GM21367 (cell line): Measurements from ENCODE around the gene AP2A2.

ENCODE experiments used
- ATAC-seq: cut with Tn5 transposase; IDR thresholded peaks from one replicate; pipeline ENCODE4 v1.9.1; 2021; ENCODE audit not compliant: unreplicated experiment

Gene AP2A2

DNA sequence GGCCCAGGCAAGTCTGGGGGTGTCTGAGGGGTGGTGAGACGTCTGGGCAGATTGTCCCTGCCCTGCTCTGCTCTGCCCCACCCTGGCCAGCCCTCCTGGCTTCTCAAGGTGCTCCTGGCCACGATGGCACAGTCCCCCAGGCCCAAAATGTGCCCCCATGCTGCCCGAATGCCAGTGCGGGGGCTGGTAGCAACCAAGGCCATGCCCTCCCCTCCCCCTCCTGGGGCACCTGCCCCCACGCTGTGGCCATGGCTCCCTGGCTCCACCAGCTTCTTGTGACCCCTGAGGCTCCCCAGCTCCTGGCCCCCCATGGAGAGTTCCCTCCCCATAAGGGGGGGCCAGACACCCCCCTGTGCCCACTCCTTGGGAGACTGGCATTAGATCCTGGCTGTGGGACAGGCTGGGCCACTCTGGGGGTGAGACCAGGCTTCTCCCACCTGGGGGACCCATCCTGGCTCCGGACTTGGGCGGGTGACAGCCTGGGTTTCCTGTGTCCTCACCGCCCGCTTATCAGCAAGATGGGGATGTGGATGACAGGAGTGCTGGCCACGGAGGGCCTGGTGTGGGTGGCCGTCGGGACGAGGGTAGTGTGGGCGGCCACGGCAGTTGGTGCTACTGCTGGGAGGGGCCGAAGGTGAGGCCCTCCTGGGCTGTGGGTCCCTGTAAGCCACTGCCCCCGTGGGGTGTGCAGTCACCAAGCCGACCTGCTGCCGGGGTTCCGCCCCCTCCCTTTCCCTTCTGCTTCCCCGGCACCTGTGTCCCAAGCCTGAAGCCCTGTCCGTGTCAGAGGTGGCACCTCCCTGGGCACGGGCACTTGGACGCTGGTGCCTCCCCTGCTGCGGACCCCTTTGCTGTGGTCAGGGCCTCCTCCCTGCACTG is 126.7 kb downstream of the AP2A2 start:
- no peak for ATAC-seq

GRCh38 chr11:1053121-1053901 is 127.6 kb downstream of the AP2A2 start:
- no peak for ATAC-seq

- no peak for ATAC-seq
Observed at GRCh38 chr11:1054143-1055108, 128.8 kb downstream of the AP2A2 start.

DNA sequence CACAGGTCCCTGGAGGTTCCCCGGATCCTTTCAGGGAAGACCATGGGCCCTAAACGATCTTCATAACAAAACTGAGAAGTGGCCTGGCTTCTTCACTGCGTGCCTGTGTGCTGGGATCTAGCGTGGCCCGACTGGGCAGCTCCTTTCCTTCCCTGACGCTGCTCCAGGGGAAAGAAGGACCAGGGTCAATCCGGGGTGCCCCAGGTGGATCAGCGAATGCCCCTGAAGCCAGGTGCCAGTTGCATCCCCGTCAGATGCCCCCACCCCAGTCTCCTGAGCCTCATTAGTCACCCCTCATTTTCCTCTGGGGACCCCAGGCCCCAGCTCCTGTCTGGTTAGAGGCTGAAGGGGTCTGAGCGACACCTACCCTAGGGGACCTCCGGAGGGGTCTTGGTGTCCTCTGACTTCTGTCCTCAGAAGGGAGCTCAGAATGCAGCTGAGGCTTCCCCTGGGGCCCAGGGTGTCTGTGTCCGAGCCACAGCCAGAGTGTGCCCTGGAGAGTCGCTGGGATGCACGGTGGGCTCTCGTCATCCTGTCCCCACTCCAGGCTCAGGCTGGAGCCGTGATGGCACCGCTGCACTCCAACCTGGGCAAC is 129.5 kb downstream of the AP2A2 start:
- no peak for ATAC-seq

DNA sequence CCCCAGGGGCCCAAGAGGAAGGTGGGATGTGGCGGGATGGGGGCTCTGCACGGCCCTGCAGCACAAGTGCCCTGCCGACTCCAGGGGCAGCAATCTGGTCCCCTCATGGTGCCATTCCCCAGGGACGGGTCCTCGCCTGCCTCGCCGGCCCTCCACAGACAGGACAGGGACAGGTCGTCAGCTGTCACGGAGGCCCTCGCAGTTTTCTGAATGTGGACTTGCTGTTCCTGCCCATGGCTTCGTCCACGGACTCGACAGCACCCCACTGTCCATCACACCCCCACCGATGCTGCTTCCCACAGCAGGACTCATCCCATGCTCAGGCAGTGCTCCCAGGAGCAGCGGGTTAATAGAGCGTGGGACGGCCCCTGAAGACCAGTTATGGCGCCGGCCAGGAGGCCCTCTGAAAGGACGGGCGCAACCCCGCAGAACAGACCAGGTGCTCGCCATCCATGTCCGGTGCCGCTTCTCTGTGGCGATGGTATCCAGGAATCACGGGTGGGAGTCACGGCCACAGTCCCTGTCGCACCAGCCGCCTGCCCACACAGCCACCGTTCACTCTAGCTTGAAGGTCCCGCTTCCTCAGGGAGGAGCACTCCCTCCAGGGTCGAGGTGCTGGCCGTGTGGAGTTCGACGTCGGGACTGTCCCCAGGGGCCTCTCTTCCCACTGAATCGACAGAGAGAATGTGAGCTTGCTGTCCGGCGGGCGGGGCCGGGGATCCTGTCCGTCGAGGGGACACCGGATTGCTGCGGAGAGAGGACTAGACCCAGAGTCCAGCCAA is 130.5 kb downstream of the AP2A2 start:
- no peak for ATAC-seq

DNA sequence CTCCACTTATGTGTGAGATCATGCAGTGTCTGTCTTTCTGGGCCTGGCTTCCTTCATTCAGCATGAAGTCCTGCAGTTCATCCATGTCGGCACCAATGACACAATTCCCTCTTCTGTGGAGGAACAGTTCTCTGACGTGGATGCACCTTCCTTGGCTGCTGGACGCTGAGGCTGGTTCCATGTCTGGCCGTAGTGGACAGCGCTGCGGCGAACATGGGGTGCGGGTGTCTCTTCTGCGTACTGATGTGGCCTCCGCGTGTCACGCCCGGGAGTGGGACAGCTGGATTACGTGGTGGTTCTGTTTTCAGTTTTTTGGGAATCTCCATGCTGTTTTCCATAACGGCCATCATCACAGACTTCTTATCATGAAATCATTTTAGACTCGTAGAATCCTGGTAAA is 132.1 kb downstream of the AP2A2 start:
- ATAC-seq, result no peak

- ATAC-seq, result no peak
Observed at GRCh38 chr11:1059759-1060158, 134.1 kb downstream of the AP2A2 start.

GRCh38 chr11:1060410-1060809 is 134.7 kb downstream of the AP2A2 start:
- no peak for ATAC-seq

DNA sequence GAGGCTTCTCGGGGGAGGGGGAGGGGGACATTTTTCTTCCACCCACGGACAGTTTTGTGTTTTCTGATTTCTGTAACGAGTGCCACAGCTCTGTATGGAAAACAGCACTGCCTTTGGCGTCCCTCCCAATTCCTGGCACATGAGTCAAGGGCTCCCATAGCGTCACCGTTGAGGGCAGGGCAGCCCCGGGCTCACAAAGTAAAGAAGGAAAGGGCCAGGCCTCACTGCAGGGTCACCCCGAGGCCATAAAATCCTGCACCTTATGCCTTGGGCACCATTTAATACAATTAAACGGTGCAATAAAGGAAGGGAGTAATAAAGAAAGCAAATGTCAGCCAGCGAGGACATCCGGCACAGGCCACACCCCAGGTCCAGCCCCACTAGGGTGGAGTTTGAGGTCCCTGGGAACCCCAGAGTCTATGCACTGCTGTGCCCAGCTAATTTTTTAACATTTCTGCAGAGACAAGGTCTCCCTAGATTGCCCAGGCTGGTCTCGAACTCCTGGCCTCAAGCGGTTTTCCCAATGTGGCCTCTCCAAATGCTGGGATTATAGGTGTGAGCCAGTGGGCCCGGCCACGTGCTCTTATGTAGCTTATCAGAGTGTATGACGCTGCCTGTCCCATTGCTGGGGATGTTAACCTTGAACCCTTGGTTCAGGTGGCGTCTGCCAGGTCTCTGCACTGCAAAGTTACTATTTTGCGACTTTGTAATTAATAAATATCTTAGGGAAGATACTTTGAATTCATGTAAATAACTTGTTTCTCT is 135.4 kb downstream of the AP2A2 start:
- no peak for ATAC-seq
